ENCODE results near the gene SMIM38.

GRCh38 chr11:69120096-69120875 is 35.4 kb upstream of the SMIM38 start:
- TF ChIP-seq, protein P1, sequence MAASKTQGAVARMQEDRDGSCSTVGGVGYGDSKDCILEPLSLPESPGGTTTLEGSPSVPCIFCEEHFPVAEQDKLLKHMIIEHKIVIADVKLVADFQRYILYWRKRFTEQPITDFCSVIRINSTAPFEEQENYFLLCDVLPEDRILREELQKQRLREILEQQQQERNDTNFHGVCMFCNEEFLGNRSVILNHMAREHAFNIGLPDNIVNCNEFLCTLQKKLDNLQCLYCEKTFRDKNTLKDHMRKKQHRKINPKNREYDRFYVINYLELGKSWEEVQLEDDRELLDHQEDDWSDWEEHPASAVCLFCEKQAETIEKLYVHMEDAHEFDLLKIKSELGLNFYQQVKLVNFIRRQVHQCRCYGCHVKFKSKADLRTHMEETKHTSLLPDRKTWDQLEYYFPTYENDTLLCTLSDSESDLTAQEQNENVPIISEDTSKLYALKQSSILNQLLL (CRISPR knock-in tag; IDR thresholded peaks at IDR 0.05; ENCODE audit: borderline replicate concordance), result no peak
- no peak for TF ChIP-seq ZNF436 (CRISPR knock-in tag; IDR thresholded peaks at IDR 0.05)
- no peak for TF ChIP-seq NFRKB (IDR thresholded peaks at IDR 0.05; ENCODE audit: low read depth)
- no peak for TF ChIP-seq YBX1 (IDR thresholded peaks at IDR 0.05)
- TF ChIP-seq NFIX (CRISPR knock-in tag; IDR thresholded peaks at IDR 0.05; ENCODE audit: low read depth), result no peak
- TF ChIP-seq RB1 (IDR thresholded peaks at IDR 0.05; ENCODE audit: low read depth), result no peak
